GM12891 (cell line): ENCODE measurements around the gene RIPOR3. TPM values are rescaled to one million over a fixed set of nuclear protein-coding genes. Genes with fewer than 3 reads are reported as not detected.
A peak's percentile ranks its signal among the peaks of the same experiment; 100 is the strongest.

ENCODE experiments used
- DNase-seq: peaks from one replicate; pipeline ENCODE4 v3.0.0; 2011; ENCODE audit warnings: low spot score; ENCODE audit not compliant: insufficient read length
- FAIRE-seq: peaks from 2 replicates; lab custom pipeline; 2011; peaks lifted over from hg19 to GRCh38; lab: Jason Lieb, UNC
- PAX5 ChIP-seq: IDR thresholded peaks from 2 replicates; pipeline ENCODE4 v1.6.1; 2011; ENCODE audit warnings: low read length, moderate library complexity, mild to moderate bottlenecking; ENCODE audit not compliant: insufficient read depth, severe bottlenecking
- POLR2A ChIP-seq: IDR thresholded peaks from 2 replicates; pipeline ENCODE4 v1.6.1; 2011; ENCODE audit warnings: low read depth, low read length, control low read depth
- POLR2AphosphoS5 ChIP-seq: IDR thresholded peaks from 2 replicates; pipeline ENCODE4 v1.6.1; 2011; ENCODE audit warnings: low read depth, low read length, control low read depth
- POU2F2 ChIP-seq: IDR thresholded peaks from 2 replicates; pipeline ENCODE4 v1.6.1; 2011; ENCODE audit warnings: low read depth, mild to moderate bottlenecking, control low read depth, low read length, moderate library complexity
- SPI1 ChIP-seq: IDR thresholded peaks from 2 replicates; pipeline ENCODE4 v1.6.1; 2011; ENCODE audit warnings: low read depth, low read length, control low read depth
- TAF1 ChIP-seq: IDR thresholded peaks from 2 replicates; pipeline ENCODE4 v1.6.1; 2011; ENCODE audit warnings: low read depth, low read length, control low read depth
- polyA plus RNA-seq: library from polyadenylated mRNA; unstranded; fragments of >200 nt; gene quantifications from one replicate; pipeline ENCODE4 v1.2.1, GENCODE V29; 2012; ENCODE audit warnings: low read depth, missing spikeins, inconsistent platforms; ENCODE audit not compliant: missing spikeins

Gene RIPOR3, protein sequence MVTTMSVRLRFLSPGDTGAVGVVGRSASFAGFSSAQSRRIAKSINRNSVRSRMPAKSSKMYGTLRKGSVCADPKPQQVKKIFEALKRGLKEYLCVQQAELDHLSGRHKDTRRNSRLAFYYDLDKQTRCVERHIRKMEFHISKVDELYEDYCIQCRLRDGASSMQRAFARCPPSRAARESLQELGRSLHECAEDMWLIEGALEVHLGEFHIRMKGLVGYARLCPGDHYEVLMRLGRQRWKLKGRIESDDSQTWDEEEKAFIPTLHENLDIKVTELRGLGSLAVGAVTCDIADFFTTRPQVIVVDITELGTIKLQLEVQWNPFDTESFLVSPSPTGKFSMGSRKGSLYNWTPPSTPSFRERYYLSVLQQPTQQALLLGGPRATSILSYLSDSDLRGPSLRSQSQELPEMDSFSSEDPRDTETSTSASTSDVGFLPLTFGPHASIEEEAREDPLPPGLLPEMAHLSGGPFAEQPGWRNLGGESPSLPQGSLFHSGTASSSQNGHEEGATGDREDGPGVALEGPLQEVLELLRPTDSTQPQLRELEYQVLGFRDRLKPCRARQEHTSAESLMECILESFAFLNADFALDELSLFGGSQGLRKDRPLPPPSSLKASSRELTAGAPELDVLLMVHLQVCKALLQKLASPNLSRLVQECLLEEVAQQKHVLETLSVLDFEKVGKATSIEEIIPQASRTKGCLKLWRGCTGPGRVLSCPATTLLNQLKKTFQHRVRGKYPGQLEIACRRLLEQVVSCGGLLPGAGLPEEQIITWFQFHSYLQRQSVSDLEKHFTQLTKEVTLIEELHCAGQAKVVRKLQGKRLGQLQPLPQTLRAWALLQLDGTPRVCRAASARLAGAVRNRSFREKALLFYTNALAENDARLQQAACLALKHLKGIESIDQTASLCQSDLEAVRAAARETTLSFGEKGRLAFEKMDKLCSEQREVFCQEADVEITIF
- polyA plus RNA-seq: 0.14 TPM

- TF ChIP-seq PAX5 (no peak), TAF1 (no peak), SPI1 (no peak), POLR2A (no peak), POU2F2 (no peak), POLR2AphosphoS5 (no peak)
- FAIRE-seq (no peak), DNase-seq (no peak)
Observed at GRCh38 chr20:50690650-50691572, at the start of gene RIPOR3. TSS of gene RIPOR3 (minus strand) at chr20:50691542. CDS start at chr20:50691128, 414 bp downstream.

GRCh38 chr20:50737352-50737751, 46.0 kb upstream of the RIPOR3 start:
- FAIRE-seq (no peak), DNase-seq (no peak)
- no peak for TF ChIP-seq TAF1
- TF ChIP-seq PAX5: no peak
- TF ChIP-seq POLR2AphosphoS5: no peak
- TF ChIP-seq POLR2A: no peak
- no peak for TF ChIP-seq POU2F2
- no peak for TF ChIP-seq SPI1

GRCh38 chr20:50735813-50736212, 44.5 kb upstream of the RIPOR3 start:
- TF ChIP-seq SPI1: no peak
- TF ChIP-seq POU2F2: no peak
- no peak for TF ChIP-seq PAX5
- no peak for TF ChIP-seq TAF1
- no peak for TF ChIP-seq POLR2A
- TF ChIP-seq POLR2AphosphoS5: no peak
- FAIRE-seq (no peak), DNase-seq (no peak)

DNA sequence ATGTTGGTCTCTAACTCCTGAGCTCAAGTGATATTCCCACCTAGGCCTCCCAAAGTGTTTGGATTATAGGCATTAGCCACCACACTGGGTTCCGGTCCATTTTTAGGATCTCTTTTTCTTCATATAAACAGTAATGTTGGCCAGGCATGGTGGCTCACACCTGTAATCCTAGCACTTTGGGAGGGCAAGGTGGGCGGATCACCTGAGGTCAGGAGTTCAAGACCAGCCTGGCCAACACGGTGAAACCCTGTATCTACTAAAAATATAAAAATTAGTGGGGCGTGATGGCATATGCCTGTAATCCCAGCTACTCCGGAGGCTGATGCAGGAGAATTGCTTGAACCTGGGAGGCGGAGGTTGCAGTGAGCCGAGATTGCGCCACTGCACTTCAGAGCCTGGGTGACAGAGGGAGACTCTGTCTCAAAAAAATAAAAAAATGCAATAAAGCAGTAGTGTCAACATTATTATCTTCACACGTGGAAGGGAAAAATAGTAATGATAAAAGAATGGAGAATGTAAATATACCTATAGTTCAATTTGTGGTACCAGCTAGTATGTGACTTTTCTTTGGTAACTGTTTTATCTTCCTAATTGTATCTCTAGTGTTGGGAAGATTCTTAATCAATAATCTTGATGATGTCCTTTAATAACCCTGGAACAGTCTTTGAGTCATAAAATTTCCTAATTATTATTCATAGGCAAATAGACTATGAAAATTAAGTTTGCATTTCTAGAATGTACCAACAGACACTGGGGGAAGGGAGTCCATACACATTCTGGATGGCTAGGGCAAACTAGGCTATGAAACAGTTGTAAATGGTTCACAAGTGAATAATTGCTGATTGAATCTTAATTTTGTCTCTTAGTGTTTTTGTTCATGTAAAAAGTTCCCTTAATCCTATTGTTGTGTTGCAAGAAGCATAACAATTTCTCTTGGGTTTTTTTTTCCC, 43.7 kb upstream of the RIPOR3 start:
- DNase-seq: no peak
- TF ChIP-seq POLR2A (no peak), SPI1 (no peak), TAF1 (no peak), POLR2AphosphoS5 (no peak), PAX5 (no peak), POU2F2 (no peak)
- FAIRE-seq: no peak

DNA sequence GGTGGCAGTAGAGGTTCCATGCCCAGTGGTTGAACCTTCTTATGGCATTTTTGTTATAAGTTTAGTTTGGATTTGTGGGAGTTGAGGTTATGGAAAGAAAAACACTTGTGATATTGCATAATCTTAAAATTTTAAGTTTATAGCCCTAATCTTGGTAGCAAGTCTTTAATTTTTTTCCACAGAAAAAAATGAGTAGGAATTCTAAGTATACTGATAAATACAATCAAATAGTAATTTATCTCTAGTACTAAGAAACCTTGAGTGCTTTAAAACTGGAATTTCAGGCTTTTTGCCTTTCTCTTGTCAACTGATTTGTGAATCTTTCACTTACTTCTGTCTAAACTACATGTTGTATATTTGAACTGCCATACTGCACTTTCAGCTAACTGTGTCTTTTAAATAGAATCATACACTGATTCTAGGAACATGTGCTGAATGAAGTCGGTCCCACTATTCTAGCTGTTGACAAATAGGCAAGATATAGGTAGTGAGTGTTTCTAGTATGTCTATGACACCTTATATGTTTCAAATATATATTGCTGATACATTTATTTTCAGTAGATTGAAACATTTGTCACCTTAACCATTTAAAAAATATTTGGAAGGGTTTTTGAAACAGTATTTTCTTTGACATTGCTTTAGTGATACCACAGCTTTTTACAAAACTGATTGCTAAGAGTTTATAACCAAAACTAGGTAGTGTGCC, 42.5 kb upstream of the RIPOR3 start:
- DNase-seq (no peak), FAIRE-seq (no peak)
- TF ChIP-seq SPI1 (no peak), TAF1 (no peak), POLR2AphosphoS5 (no peak), PAX5 (no peak), POU2F2 (no peak), POLR2A (no peak)

DNA sequence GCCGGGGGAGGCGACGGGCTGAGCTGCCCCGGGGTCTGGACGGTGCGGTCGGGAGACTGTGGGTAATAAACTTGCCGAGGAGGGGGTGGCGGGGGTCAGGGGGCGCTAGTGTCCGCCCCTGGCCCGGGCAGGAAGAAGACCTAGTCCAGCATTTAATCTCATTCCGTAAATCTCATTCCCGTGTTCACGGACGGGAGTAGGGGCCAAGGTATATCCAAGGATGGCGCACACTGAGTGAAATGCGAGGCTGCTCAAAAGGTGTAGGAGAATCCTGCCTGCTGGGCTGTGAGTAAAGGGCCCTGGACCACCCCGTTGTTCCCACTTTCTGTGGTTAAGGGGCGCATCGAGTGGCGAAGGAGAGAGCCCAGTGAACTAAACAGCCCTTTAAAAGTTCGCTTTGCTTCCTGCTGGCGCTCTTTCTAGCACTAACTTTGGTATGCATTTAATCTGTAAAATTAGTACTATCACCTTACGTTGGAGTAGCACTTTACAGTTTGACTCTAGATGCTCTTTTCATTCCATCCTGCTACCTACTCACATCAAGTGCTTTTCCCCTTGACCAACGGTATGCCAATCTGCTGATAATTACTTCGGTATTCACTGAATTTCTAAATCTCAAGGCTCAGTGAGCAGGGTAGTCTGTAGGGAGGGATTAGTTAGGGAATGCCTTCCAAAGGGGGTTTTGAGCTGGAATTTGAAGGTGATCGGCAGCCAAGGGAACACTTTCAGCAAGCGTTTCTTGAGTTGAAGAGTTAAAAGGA, 40.8 kb upstream of the RIPOR3 start:
- no peak for TF ChIP-seq POLR2A
- TF ChIP-seq TAF1: no peak
- FAIRE-seq: no peak
- no peak for DNase-seq

DNA sequence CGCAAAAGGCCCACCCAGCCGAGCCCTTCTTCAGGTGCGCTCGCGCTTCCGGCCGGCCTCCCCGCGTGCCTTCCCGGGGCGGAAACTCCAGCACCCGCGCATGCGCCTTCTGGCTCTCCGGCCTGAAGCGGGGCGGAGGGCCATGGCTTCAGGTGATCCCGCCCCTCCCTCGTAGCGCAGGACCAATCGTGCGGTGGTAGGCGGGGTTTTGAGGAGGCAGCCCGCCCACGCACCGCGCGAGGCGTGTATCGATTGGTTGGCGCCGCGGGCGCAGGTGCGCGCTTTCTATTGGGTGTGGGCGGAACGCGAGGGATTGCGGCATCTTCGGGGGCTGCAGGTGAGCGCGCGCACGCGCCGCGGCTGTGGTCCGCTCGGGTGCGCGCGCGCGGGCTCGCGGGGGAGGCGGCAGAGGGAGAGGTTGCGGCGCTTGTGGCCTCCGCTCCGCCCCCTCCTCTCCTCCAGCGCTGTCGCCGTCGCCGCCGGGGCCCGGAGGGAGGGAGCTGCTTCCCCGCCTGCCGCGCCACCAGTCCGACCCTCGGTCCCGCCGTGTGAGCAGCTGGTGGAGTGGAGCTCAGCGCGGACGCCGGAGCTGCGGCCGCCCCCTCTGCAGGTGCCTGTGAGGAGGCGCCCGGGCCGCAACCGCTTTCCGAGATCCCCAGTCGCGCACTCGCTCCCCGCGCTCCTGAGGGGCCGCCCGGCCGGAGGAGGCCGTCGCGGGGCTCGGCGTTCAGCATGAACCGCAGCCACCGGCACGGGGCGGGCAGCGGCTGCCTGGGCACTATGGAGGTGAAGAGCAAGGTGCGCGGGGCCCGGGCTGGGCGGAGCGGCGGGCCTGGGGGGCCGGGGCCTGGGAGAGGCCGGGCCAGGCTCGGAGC, 40.0 kb upstream of the RIPOR3 start, which contains the start of gene PARD6B:
Gene PARD6B (plus strand): TSS at position 526 of the 875 bp plus-strand sequence. CDS start 207 bp downstream, at position 733.
- TF ChIP-seq PAX5 (peak; percentile 44), POLR2A (no peak), POLR2AphosphoS5 (no peak), TAF1 (peak; percentile 40; the same call in 1 of the 2 replicates)
- DNase-seq: peak; percentile 99
- peak; percentile 98 for FAIRE-seq
